GM19438 (cell line): ENCODE data around the gene XRCC5.
"Not testable (repeated sequence)": the region's sequence is repeated elsewhere in the genome, so short reads cannot be mapped to it uniquely, and the experiment has no call there.

ENCODE experiments used
- ATAC-seq: cut with Tn5 transposase; IDR thresholded peaks from one replicate; pipeline ENCODE4 v1.9.1; 2021; ENCODE audit warnings: low read depth; ENCODE audit not compliant: unreplicated experiment

Gene XRCC5

GRCh38 chr2:216183462-216183861 lies 74.3 kb downstream of the XRCC5 start:
- ATAC-seq: peak; percentile 57

DNA sequence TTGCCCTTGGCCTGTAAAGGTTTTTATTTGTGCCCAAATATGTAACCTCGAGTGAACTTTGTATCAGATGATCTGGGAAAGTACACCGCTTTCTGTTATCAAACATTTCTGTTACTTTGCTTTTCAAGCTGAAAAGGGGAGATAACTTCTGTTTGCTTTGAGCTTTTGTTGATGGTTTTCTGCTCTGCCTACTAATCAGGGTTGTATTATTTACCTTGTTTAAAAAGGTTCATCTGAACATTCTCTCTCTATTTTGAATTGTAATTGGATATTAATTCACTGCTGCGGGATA lies 79.4 kb downstream of the XRCC5 start:
- ATAC-seq: no peak

- ATAC-seq: no peak
Measured at GRCh38 chr2:216188956-216189355, 79.8 kb downstream of the XRCC5 start.

GRCh38 chr2:216189410-216189809 lies 80.3 kb downstream of the XRCC5 start:
- no peak for ATAC-seq

DNA sequence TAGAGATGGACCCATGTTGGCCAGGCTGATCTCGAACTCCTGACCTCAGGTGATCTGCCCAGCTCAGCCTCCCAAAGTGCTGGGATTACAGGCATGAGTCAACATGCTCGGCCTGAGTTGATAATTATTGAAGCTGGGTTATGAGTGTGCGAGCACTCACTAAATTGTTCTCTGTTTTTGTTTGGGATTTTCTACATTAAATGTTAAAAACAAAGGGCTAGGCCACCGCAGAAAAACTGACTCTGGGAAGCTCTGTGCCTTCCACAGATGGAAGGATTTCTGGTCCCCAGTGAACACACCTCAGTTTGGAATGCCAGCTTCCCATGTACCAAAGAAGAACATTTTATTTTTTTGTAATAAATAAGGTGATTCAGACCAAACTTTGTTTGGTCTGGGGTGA lies 83.0 kb downstream of the XRCC5 start:
- ATAC-seq: no peak

- ATAC-seq: no peak
Measured at GRCh38 chr2:216192931-216193330, 83.8 kb downstream of the XRCC5 start.

DNA sequence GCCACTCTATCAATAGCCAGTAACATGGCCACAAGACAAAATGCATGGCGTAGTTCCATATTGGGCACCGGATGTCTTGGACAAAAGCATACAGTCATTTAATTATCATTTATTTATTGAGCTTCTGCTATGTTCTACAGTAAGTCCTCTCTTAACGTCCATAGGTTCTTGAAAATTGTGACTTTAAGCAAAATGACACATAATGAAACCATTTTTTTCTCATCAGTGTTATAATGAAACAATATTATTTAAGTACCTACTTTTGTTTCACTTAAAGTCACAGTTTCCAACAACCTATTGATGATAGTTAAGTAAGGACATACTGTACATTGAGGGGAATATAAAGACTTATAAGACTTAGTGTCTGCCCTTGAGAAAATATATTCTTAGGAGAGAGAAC lies 84.9 kb downstream of the XRCC5 start:
- ATAC-seq: no peak

DNA sequence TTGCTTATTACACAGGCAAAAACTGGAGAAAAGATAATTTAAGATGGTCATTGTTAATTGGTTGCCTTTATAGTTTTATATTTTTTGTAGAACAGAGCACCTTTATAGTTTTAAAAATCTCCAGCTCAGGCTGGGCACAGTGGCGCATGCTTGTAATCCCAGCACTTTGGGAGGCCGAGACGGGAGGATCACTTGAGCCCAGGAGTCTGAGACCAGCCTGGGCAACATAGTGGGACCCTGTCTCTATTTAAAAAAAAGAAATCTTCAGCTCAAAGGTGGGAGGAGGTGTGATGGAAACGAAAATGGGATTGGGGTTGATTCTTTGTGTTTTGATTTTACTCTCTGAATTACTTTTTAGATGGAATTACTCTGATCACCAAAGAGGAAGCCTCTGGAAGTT lies 85.4 kb downstream of the XRCC5 start:
- no peak for ATAC-seq

GRCh38 chr2:216195565-216196029 lies 86.4 kb downstream of the XRCC5 start:
- no peak for ATAC-seq

GRCh38 chr2:216201692-216202306 lies 92.7 kb downstream of the XRCC5 start:
- ATAC-seq: no peak

- ATAC-seq: no peak
Measured at GRCh38 chr2:216202626-216203250, 93.6 kb downstream of the XRCC5 start.

DNA sequence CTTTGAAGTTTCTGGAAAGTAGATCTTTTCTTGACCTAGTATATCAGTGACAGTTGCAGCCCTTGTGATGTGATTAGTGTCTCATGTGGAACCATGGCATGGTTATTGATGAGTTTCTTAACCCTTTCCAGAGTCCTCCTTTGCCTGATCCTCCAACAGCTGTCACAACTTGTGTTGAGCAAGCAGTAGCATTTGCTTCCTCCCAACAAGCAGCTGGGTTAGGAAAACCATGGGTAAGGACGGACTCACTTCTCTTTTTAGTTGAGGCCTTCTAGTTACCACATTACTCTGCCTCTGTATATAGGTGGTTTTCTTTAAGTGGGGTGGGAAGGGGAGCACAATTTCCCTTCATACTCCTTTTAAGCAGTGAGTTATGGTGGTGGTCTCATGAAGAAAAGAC lies 96.3 kb downstream of the XRCC5 start:
- no peak for ATAC-seq

GRCh38 chr2:216206041-216206703 lies 97.0 kb downstream of the XRCC5 start:
- no peak for ATAC-seq

GRCh38 chr2:216206821-216207220 lies 97.7 kb downstream of the XRCC5 start:
- ATAC-seq: peak; percentile 42

GRCh38 chr2:216208661-216209060 lies 99.5 kb downstream of the XRCC5 start:
- not testable (repeated sequence) for ATAC-seq

GRCh38 chr2:216210701-216211540 lies 101.8 kb downstream of the XRCC5 start:
- no peak for ATAC-seq

- no peak for ATAC-seq
Measured at GRCh38 chr2:216211614-216212145, 102.5 kb downstream of the XRCC5 start.

- no peak for ATAC-seq
Measured at GRCh38 chr2:216214768-216215167, 105.6 kb downstream of the XRCC5 start.

DNA sequence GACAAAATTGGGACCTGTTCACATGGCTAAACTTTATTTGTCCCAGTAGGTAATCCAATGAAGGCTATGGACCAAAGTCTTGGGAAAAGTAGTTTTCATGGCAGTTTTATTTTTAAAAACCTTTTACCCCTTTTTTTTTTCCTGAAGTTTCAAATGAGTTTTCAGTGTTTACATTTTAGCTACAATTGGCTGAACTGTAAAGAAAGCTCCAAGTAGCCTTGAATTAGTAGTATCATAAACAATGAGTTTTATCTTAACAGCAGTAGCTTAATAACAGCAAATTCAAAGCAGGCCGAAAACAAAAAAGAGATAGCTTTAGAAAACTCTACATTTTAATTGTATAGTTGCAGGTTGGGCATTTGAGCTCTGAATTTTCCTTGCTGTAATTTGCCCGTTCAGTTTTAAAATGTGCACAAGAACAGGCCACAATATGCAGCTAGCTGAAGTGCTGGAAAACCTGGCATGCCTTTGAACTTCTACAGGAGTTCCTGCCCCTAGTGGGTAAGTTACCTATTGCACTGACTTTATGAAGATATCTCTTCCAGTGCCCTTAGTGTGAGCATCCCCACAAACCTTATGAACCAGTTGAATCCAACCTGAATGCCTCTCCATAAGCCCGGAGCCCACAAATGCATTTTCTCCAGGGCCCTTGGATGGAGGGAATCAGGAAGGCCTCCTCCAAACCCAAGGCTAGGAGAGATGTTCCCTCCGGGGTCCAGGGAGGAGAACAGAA lies 106.7 kb downstream of the XRCC5 start:
- no peak for ATAC-seq
